GM19467 (cell line): ENCODE data around the gene FRS3.
"Not testable (repeated sequence)": the region's sequence is repeated elsewhere in the genome, so short reads cannot be mapped to it uniquely, and the experiment has no call there.

Experiments
- ATAC-seq: cut with Tn5 transposase; IDR thresholded peaks from one replicate; pipeline ENCODE4 v1.9.1; 2021; ENCODE audit warnings: mild to moderate bottlenecking, moderate library complexity; ENCODE audit not compliant: unreplicated experiment

Gene FRS3, protein sequence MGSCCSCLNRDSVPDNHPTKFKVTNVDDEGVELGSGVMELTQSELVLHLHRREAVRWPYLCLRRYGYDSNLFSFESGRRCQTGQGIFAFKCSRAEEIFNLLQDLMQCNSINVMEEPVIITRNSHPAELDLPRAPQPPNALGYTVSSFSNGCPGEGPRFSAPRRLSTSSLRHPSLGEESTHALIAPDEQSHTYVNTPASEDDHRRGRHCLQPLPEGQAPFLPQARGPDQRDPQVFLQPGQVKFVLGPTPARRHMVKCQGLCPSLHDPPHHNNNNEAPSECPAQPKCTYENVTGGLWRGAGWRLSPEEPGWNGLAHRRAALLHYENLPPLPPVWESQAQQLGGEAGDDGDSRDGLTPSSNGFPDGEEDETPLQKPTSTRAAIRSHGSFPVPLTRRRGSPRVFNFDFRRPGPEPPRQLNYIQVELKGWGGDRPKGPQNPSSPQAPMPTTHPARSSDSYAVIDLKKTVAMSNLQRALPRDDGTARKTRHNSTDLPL

GRCh38 chr6:41779788-41780550 is at the start of gene FRS3:
Gene FRS3 (minus strand): TSS chr6:41779900. CDS start chr6:41776987, 2,913 bp downstream.
- ATAC-seq, result peak; percentile 91

- no peak for ATAC-seq
Measured at GRCh38 chr6:41826343-41827022, 46.8 kb upstream of the FRS3 start.

DNA sequence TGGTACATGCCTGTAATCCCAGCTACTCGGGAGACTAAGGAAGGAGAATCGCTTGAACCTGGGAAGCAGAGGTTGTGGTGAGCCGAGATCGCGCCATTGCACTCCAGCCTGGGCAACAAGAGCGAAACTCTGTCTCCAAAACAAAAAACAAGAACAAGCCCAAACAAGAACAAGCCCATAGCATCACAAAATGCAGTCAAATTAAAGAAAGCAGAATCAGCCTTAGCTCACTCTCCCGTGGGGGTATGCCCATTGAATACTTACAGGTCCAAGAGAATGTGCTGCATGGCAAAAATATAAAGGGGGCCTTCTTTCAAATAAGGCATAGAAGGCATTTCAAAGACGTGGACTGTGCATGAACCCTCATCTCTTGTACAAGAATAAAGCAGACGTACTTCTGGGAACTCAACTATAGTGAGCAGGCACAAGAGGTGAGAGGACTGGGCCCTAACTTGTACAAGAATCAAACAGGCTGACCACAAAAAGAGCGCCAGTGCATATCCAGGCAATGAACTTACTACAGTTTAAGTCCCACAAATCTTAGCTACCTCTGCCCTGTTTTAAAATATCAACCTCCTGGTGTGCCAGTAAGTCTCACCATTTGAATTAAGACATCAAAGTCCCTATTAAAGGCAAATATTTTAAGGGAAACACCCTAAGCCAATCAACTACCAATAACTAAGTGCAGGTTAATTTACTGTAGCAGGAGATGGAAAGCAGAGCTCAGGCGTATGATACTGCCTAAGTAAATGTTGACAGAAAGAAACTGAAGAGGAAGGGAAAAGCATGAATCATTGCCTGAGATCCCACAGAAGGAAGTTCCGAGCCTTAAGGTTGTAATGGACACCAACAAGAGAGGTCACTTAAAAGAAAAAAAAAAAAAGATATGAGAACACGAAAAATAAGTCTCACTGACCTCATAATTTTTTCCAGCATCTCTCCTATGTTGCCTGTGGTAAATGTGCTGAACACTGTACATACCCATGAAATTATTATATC is 45.2 kb upstream of the FRS3 start:
- no peak for ATAC-seq

DNA sequence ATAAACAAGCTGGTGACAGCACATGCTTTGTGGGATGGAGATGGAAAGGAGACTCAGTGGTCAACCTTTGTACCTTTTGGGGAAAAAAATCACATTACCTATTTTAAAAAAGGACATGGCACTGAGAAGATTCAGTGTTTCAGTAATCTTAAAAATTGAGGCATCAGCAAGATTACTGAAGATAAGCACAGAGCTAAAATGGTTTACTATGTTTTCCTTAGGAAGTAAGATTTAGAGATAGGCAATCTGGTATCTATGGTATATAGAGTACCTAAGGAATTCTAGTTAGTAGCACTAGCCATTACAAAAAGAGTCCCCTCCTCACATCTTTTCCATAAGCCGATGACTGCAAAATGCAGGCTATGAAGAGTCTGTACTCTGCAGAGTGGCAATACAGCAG is 43.5 kb upstream of the FRS3 start:
- ATAC-seq, result no peak

GRCh38 chr6:41822021-41822420 is 42.3 kb upstream of the FRS3 start:
- no peak for ATAC-seq

- no peak for ATAC-seq
Measured at GRCh38 chr6:41821266-41821665, 41.6 kb upstream of the FRS3 start.

GRCh38 chr6:41818271-41819054 is 38.8 kb upstream of the FRS3 start:
- ATAC-seq, result no peak

GRCh38 chr6:41815587-41815986 is 35.9 kb upstream of the FRS3 start:
- ATAC-seq, result no peak

- ATAC-seq, result no peak
Measured at GRCh38 chr6:41814629-41815028, 34.9 kb upstream of the FRS3 start.

DNA sequence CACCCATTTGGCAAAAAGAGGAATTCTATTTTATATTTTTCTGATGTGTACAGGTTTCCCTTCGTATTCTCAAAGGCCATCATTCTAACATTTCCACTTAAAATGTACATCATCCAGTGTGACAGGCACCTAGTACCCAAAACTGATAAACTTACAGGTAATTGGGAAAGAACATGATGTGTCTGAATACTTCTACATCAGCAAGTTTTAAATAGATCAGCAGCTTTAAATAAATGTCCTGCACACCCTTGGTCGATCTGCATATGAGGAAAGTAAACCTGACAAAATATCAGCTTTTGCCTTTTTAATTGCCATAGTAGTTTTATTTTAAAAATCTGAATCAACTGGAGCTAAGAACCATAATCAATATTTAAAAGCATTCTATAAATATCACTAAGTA is 34.3 kb upstream of the FRS3 start:
- no peak for ATAC-seq

DNA sequence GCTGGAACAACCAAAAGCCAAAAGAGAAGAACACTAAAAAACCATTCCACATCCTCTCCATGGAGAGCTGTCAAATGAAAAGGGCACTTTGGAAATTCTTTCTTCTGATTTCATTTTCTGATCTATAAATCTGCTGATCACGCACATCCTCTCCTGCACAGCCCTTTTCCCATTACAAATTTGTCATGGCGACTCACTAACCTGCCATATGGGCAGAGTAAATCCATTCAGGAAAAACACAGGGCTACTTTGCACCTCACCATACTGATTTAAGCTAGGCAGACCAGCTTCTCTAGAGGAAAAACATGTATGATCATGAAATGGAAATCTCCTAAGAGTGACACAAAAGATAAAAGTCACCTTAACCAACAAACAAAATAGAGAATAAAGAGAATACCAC is 33.8 kb upstream of the FRS3 start:
- ATAC-seq, result no peak

DNA sequence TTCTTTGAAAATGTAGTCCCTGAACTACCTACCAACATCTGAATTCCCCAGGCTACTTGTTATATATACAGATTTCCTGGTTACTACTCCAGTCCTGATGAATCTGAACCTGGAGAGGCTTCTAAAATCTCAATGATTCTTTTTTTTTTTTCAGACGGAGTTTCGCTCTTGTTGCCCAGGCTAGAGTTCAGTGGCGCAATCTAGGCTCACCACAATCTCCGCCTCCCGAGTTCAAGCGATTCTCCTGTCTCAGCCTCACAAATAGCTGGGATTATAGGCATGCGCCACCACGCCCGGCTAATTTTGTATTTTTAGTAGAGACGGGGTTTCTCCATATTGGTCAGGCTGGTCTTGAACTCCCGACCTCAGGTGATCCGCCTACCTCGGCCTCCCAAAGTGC is 32.2 kb upstream of the FRS3 start:
- ATAC-seq, result not testable (repeated sequence)

- no peak for ATAC-seq
Measured at GRCh38 chr6:41811095-41811494, 31.4 kb upstream of the FRS3 start.

- no peak for ATAC-seq
Measured at GRCh38 chr6:41805830-41806774, 26.4 kb upstream of the FRS3 start.

DNA sequence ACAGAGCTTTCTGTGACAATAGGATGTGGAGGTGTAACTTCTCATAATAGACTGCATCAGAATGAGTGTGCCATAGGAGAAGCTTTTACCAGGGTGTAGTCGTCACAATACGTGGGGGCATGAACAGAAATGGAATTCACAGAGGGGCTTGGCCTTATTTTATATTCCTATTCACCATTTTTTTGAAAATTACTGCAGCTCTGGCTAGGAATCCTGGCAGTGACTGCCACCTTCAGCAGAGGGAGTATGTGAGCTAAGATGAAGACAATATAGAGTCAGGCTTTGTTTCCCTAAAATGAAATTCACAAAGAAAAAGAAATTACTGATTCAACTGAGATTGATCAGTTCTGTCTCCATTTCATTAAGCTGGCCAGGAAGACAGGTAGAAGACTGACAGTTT is 21.7 kb upstream of the FRS3 start:
- no peak for ATAC-seq

DNA sequence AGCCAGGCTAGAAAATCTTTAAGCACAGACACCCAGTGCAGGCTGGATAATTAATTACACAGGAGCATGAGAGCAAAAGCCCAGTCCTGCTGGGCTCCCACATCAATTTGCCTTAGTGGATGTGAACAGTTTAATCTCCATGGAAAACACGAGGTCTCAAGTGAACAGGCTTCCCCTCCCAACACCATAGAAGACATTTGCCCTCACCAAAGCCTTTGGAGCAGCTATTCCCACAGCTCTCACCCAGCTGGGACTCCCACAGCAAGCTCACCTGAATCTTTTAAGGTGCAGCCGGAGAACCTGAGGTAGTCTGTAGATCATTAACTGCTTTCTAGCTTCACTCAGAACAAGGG is 19.8 kb upstream of the FRS3 start:
- no peak for ATAC-seq

GRCh38 chr6:41798901-41799558 is 19.3 kb upstream of the FRS3 start:
- ATAC-seq, result no peak

GRCh38 chr6:41796474-41796873 is 16.8 kb upstream of the FRS3 start:
- ATAC-seq, result no peak
